ENCODE results near the gene ROBO1. TPM values are rescaled to one million over a fixed set of nuclear protein-coding genes. Genes with fewer than 3 reads are reported as not detected.
"Not testable (repeated sequence)": the region's sequence is repeated elsewhere in the genome, so short reads cannot be mapped to it uniquely, and the experiment has no call there.

ROBO1 gene
- total RNA-seq, 1 experiment from 2014 or later: 11.2 TPM

DNA sequence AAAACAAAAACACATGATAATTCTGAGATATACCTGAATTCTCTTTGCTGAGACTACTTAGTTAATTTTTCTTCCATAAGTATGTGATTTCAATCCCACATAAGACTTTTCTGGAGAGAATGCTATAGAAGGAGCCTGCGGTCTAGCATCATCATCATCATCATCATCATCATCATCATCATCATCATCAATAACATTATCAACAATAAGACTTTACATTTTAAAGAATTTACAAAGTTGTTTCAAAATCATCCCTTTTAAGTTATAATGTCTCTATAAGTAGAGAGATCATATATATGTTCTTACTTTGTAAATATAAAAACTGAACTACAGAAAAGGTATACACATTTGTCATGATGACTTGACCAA lies 965.3 kb downstream of the ROBO1 start:
- no peak for DNase-seq (ENCODE audit: low spot score)

DNA sequence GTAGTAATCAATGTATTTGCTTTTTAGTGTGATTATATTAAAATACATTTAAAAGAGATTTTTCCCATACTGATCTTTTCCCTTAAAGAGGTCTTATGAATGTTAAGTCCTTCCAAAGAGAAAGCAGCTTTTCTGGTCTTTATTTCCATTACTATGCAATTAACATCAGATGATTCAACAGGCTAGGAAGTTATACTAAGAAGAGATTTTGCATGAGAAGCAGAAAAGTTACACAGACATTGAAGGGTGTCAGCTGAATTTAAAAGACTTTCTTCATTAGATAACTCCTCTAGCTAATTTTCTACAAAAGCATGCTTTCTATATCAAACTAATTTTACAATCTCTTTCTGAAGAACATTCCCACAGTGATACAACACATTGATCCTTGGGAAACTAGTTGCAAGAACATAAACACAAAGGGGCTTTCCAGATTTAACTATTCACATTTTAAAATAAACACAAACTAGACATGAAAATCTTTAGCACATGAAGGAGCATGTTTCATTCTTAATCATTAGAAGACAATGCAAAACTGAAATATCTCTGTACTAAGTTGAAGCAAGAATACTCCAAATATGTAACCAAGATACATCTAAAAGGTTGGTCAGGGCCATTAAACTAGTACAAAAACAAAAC lies 965.8 kb downstream of the ROBO1 start:
- no peak for DNase-seq (ENCODE audit: low spot score)

DNA sequence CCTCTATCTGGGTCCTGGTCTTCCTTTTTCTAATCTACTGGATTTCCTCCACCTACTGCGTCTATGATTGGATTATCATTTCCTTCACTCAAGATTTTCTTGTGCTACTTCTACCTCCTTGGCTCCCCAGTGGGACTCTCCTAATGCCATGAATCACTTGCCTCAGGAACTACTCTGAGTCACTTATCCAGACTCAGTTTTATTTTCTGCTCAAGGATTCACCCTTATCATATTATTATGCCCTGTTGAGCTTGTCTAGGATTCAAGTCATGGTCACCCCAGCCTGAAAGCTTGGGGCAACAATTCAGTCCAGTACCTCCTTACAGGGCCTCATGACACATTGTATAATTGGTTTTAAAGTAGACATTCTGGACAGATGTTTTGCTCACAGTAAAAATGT lies 968.1 kb downstream of the ROBO1 start:
- DNase-seq (ENCODE audit: low spot score): no peak

DNA sequence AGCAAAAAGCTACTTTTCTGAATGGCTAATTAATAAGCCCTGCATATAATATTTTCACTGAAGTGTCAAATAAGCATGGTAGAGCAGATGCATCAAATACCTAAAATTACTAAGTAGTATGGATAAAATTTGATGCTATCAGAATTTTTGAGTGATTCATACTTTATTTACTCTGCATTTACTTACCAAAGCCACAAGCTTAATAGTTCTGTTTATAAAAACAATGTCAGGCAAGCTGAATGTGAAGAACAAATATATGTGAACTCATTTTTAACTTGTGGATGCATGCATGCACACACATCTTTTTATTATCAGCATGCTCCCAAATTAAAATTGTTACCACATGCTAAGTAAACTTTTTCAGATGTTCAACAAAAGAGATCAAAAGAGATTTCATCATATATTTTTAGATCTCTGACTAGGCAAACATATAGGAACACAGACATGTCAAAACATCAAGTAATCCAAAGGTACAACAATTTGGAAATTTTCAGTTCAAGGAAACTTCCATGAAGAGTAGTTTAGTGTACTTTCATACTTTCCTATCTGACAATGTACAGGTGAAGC lies 969.4 kb downstream of the ROBO1 start:
- DNase-seq (ENCODE audit: low spot score): no peak

DNA sequence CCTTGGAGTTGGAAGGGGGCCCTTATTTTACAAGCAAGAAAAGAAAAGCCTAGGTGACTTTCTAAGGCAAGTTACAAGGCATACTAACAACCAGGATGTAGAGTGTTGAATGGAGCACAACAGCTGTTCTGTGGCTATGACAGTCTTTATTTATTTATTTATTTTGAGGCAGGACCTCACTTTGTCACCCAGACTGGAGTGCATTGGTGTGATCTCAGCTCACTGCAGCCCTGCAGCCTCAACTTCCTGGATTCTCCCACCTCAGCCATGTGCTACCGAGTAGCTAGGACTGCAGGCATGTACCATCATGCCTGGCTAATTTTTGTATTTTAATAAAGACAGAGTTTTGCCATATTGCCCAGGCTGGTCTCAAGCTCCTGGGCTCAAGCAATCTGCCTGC lies 973.4 kb downstream of the ROBO1 start:
- DNase-seq (ENCODE audit: low spot score): no peak

DNA sequence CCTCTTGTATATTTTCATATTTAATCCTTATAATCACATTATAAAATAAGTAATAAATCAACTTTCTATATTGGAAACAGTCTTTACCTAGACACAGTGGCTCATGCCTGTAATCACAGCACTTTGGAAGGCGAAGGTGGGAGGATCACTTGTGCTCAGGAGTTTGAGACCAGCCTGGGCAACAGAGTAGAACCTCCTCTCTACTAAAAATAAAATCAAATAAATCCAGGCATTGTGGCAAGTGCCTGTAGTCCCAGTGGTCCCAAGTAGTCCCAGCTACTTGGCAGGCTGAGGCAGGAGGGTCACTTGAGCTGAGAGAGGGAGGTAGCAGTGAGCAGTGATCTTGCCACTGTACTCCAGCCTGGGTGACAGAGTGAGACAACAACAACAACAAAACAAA lies 975.1 kb downstream of the ROBO1 start:
- no peak for DNase-seq (ENCODE audit: low spot score)

DNA sequence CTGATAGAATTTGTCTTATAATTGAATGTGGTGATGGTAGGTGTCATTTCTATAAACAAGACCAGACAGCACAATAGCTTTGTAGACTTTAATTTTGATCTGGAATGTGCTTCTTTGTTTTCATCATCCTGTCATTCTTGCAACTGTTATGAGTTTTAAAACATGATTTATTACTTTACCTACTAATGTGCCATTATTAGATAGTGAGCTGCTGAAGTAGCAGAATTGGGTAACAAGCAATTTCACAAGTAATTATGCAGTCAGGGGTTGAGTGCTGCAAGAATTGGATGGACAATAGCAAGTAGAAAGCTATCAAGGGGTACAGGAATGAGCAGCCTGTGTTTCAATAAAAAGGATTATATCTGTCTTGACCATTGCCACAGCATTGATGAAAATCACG lies 975.6 kb downstream of the ROBO1 start:
- DNase-seq (ENCODE audit: low spot score): no peak

DNA sequence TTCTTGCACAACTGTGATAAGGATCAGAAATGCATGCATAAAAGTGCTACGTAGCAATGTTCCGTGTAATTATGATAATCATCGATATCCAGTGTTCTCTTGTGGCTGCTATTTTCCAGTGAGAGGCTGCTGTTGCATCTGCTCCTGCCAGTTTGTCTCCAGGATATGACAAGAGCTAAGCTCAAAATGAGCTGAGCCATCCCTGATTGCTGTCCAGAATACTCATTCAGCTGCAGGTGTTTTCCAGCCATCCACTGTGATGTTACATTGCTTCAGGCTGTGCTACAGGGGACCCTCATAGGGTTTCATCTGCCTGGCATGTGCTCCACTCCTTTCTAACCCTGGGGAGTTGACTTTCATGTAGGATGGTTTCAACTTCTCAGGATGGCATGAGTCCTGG lies 976.0 kb downstream of the ROBO1 start:
- no peak for DNase-seq (ENCODE audit: low spot score)

DNA sequence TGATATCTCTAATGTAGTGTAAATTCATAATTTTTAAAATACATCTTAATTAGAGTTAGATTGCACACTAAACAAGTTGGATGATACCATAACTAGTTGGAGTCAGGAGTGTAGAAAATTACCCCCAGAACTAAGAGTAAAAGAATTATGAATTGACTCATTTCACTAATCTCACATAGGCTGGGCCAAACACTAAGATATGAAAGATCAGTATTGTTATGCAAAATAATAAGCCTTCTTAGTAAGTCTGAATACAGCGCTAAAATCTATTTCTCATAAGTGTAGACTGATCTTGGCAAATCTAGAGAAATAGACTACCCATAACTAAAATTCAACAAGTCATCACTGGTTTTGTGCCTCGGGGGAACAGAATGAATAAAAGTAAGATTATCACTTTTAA lies 979.0 kb downstream of the ROBO1 start:
- no peak for DNase-seq (ENCODE audit: low spot score)

DNA sequence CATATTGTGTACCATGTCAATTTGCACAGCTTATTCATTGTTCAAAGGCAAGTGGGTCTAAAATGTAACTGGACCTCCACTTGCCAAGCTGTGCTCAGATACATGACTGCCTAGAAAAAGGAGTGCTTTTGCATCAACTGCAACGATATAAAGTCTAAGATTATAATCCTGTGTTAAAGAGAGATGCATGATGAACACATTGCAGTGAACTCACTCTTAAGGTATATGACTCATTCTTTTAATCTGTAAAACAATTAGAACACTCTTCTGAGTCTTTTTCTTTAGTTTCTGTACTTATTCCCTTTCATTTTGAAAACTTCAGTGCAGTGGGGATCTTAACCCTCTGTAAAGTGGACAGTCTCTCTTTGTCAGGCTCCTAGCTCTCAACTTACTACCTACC lies 982.8 kb downstream of the ROBO1 start:
- no peak for DNase-seq (ENCODE audit: low spot score)

DNA sequence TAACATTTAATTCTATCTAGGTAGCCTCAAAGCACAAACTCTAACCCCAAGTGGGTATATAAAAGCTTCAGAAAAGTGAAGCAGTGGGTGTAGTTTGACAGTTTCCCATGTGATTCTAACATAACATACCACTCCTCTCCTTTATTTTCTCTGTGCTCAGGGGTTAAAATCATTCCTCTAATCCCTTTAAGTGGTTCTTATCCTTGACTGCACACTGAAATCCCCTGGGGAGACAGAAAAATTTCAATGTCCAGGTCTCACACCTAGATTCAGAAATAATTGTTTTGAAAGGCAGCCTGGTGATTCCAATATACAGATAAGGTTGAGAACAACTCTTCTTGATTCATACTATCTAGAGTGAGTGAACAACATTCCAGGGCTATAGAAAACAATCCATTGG lies 986.4 kb downstream of the ROBO1 start:
- no peak for DNase-seq (ENCODE audit: low spot score)

DNA sequence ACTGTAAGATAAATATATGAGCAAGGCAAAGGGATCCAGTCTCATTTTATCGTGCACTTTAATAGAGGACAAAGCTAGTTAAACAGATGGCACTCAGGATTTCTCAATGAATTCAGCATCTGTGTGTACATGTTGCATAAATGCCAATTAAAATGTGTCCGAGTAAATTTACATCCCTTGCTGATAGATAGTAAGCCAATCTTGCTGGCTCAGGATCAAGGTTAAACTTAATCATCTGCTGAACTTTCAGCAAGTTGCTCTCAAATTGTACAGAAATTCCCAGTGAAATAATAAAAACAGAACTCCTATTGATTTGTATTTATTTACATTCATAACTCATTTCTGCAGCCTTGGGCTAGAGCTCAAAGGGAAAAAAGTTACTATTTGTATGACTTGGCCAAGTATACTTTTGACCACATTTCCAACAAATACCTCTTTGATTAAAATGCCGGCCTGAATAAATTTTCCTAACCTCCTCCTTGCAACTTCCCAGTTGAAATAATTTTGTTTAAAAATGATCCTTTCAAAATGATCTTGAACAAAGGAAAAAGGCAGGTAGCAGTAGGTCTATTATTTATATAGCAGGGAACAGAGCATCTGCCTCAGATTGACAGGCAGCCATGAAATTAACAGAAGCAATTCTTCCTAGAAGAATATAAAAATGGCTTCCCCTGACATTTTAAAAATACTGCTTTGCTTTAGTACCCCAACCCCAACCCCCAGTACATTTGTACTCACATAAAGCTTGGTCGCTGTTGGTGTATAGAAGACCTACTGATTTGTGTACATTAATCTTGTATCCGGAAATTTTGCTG lies 1001.9 kb downstream of the ROBO1 start:
- no peak for DNase-seq (ENCODE audit: low spot score)

DNA sequence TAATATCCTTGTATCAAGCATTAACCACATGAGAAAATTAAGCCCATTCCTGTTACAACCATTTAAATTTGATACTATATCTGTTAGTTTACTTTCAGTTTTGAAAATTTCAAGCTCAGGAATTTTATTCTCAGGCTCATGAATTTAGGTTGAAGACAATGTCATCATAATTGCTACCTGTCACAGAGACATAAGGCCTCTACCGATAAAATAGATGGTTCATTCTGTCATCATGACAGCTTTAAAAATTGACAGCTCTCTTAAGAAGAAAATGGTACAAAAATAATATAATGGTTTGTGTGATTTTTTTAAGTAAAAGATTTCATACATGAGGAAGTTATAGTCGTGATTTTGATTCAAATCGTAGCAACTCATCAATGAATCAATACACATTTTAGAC lies 1003.2 kb downstream of the ROBO1 start:
- DNase-seq (ENCODE audit: low spot score): no peak

DNA sequence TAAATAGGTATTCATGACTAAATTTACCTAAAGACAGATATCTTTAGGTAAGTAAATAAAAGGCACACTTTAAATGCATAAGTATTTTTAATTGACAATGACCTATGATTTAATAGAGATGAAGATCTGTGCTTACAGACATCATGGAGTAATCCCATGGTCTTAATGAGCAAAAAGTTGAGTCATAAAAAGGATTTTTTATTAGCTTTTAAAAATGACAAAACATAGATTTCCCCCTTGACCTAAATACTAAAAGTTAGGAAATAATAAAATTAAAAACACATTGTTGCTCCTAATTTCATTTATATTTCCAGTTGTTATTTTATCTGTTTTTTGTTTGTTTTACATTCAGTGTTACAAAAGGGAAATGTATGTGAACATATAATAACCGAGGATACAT lies 1005.7 kb downstream of the ROBO1 start:
- no peak for DNase-seq (ENCODE audit: low spot score)

DNA sequence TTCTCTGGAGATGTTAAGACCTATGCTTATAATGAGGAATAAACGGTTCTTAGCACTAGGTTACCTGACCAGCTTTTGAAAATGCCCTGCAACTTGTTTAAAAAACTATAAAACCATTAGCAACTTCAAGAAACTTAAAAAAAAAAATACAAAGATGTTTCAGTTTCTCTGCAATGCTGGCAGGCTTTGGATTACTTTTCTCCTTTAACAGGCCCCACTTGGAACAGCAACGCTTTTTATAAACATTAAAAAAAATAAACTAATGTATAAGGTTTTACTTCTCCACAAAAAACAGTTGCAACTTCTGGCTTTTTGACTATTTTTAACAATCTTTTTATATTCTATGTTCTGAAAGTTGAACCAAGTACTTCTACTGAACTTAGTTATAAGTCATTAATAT lies 1006.7 kb downstream of the ROBO1 start:
- no peak for DNase-seq (ENCODE audit: low spot score)

DNA sequence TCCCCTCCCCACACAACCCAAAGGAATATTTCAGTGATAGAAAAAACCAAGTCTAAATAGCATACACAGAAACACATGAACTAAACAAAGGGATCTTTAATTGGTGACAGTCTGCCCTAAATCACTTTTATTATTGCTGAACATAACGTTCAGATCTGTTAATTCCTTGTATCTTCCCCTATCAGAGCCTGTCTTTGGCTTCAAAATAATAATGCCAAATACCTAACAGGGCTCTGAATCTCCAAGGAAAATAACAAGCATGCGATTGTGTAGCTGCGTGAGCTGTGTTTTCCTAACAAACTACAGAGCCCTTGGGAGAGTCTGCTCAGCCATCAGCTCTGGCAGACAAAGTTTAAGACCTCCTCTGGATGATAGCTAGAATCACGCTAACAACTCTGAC lies 1010.1 kb downstream of the ROBO1 start:
- no peak for DNase-seq (ENCODE audit: low spot score)

DNA sequence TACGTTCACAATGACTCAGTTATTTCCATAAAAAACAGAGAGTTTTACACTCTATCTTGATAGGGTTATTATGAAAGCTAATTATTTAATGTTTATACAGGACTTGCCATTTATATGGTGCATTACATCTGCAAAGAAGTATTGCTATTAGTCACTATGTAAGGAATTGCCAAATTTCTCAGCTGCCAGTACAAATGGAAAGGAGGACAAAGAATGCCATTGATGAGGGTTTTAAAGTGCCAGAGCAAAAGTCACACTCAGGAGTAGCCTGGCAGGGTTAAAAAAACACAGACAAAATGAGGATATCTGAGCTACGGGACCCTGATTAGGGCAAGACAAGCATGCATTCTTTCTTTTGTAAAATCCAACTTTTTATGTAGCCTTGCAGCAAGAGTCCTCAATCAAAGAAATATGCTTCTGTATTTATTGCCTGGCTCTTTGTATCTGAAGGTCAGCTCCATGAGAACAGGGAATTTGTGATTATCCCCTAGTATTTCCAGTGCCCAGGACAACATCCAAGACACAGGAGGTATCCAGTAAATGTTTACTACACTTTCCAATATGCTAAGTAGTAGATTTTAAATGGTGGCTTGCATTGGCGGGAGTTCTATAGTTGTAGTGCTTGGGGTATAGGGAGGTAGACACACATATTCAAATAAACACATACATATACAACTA lies 1013.6 kb downstream of the ROBO1 start:
- peak; percentile 52 for DNase-seq (ENCODE audit: low spot score)

DNA sequence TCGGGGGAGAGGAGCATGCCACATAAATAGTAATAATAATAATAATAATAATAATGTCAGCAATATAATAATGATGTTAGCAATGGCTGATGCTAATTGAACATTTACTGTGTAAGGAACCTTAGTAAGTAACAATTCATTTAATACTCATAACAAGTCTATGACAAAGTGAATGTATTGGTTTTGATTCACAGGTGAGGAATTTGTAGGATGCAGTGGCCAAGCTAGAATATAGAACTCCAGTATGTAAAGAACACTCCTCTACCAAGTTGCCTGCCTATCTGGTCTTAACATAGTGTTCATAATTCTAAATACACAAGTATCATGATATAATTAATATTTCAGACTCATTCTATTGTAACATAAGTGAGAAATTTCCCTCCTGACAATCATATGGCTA lies 1016.5 kb downstream of the ROBO1 start:
- DNase-seq (ENCODE audit: low spot score): no peak

DNA sequence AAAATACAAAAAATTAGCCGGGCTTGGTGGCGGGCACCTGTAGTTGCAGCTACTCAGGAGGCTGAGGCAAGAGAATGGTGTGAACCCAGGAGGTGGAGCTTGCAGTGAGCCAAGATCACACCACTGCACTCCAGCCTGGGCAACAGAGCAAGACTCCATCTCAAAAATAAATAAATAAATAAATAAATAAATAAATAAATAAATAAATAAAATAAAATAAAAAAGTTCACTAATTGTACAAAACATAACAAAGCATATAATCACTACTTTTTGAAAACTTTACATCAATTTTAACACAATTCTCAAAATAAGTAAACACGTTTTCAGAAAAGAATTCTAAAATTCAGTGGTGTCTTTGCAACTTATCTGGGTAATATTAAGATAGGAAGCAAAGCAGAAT lies 1017.5 kb downstream of the ROBO1 start:
- not testable (repeated sequence) for DNase-seq (ENCODE audit: low spot score)

DNA sequence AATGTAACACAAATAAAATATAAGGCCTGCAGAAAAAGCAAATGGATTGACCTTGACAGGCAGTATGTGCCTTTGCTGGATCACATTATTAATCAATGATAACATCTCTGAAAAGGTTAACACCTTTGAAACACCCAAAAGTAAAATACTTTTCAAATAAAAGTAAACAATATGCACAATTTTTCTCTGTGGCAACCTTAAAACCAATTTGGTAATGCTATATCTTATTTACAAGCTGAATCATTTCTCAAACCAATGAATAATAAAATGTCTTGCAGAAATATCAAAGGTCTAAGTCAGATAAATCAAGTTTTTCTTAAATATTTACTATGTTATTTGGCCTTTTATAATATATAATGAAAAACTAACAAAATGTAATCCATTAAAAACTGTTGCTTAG lies 1018.7 kb downstream of the ROBO1 start:
- DNase-seq (ENCODE audit: low spot score): no peak

DNA sequence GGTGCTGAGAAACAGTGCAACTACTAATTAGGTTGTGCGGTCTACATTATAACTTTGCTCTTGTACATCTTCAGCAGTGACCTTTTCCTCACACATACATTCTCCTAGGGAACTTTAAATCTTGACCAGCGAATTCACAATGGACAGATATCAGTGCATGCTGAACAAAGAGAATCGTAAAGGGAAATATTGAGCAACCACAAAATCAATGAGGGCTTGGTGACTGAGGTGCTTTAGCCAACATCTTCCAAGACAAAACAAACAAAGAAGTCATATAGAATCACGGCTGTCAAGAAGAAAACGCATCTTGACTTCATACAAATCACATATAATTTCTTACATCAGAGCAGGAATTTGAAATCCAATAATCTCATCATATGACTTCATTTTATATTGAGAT lies 1022.0 kb downstream of the ROBO1 start:
- no peak for DNase-seq (ENCODE audit: low spot score)

DNA sequence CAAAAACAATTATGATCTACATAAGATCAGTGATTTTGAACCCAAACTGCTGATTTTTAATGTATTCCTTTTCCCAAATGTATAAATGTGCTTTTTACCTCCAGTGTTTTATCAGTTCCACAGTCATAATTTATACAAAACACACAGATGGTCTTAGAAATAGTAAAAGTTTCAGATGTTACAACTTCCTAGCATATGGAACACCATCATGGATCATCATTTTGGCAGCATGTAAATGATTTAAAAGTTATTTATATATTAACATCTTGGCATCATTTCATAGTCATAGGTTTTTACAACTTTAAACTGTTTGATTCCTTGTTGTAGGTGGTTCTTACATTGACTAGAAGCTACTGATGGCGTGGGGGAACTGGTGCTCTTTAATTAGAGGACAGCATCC lies 1025.3 kb downstream of the ROBO1 start:
- DNase-seq (ENCODE audit: low spot score): no peak

DNA sequence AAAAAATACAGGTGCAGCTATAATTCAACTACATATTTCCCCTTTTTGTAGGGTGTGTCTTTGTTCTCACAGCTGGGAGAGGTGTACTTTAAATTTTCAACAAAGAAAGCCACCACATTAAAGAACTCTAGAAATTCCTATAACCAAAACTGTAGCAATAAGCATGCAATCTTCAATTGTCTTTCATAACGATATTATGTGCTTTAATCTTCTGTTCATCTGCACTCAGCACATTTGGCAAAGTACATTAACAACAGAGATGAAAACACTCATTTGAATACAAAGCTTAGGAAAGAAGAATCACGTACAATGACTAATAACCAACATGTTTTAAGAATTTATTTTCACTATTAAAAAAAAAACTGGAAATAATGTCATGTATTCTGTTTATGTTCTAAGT lies 1025.8 kb downstream of the ROBO1 start:
- DNase-seq (ENCODE audit: low spot score): no peak
